ENCODE measurements around the gene CAST.

CAST gene

GRCh38 chr5:96814041-96814440 is 151.9 kb downstream of the CAST start:
- DNase-seq (ENCODE audit: low read depth in 2 of 2, low spot score in 1 of 2): no peak

- peak in 1 of 2 donors; percentile 19 for DNase-seq (ENCODE audit: low read depth in 2 of 2, low spot score in 1 of 2)
Observed at GRCh38 chr5:96816411-96816939, 154.3 kb downstream of the CAST start.

- no peak for DNase-seq (ENCODE audit: low read depth in 2 of 2, low spot score in 1 of 2)
Observed at GRCh38 chr5:96816991-96817390, 154.8 kb downstream of the CAST start.

- DNase-seq (ENCODE audit: low read depth in 2 of 2, low spot score in 1 of 2): no peak
Observed at GRCh38 chr5:96817506-96817905, 155.3 kb downstream of the CAST start.

GRCh38 chr5:96818125-96818788 is 156.1 kb downstream of the CAST start:
- no peak for DNase-seq (ENCODE audit: low read depth in 2 of 2, low spot score in 1 of 2)

- no peak for DNase-seq (ENCODE audit: low read depth in 2 of 2, low spot score in 1 of 2)
Observed at GRCh38 chr5:96819806-96820205, 157.6 kb downstream of the CAST start.

- no peak for DNase-seq (ENCODE audit: low read depth in 2 of 2, low spot score in 1 of 2)
Observed at GRCh38 chr5:96821260-96821916, 159.2 kb downstream of the CAST start.

GRCh38 chr5:96822686-96823459 is 160.7 kb downstream of the CAST start:
- no peak for DNase-seq (ENCODE audit: low read depth in 2 of 2, low spot score in 1 of 2)

GRCh38 chr5:96823900-96824380 is 161.8 kb downstream of the CAST start:
- DNase-seq (ENCODE audit: low read depth in 2 of 2, low spot score in 1 of 2): no peak
